ENCODE results near the gene C2orf42. TPM values are rescaled to one million over a fixed set of nuclear protein-coding genes. Genes with fewer than 3 reads are reported as not detected.
"Not testable (repeated sequence)": the region's sequence is repeated elsewhere in the genome, so short reads cannot be mapped to it uniquely, and the experiment has no call there.

Gene C2orf42
- total RNA-seq, 1 experiment from 2014 or later: 17.1 TPM

GRCh38 chr2:70161069-70161534 is 29.7 kb downstream of the C2orf42 start:
- peak; percentile 96 for ATAC-seq
- H3K4me3 ChIP-seq (ENCODE audit: low read length): no peak overlapping the region
- no peak overlapping the region for H3K9ac ChIP-seq (ENCODE audit: low read length)
- H3K79me2 ChIP-seq (ENCODE audit: low read length): no peaks in the 10 kb centered on the region
- H2AFZ ChIP-seq (ENCODE audit: low read length): no peak overlapping the region
- peaks cover 11% of the 10 kb centered on the region; the same call in 1 of the 2 replicates for H3K4me1 ChIP-seq (ENCODE audit: insufficient read depth, low read length)
- H3K4me2 ChIP-seq (ENCODE audit: low read length): no peak overlapping the region
- BruUV-seq (replicated peaks): no TSS peak
- H3K9me2 ChIP-seq (replicated peaks; ENCODE audit: low read length): no peaks in the 10 kb centered on the region
- ChIA-PET POLR2A (ENCODE audit: unreplicated experiment) (interaction anchor here (0.7 kb wide), 1 partner anchor 30 kb away, joined by 4 read pairs; no protein-coding TSS in a partner anchor), CTCF (no interaction called here)
- TF ChIP-seq EZH2 (IDR thresholded peaks at IDR 0.05; ENCODE audit: low read length, unreplicated experiment) (no peak), CTCF (conservative IDR thresholded peaks at IDR 0.05; ENCODE audit: low read depth, low read length) (no peak), EZH2phosphoT487 (IDR thresholded peaks at IDR 0.05; ENCODE audit: borderline replicate concordance, low read length) (no peak)
- no peaks in the 10 kb centered on the region for H3K9me3 ChIP-seq (ENCODE audit: low read length)
- H4K20me1 ChIP-seq (ENCODE audit: low read length): no peaks in the 10 kb centered on the region
- H3K27me3 ChIP-seq (ENCODE audit: low read length): no peaks in the 10 kb centered on the region
- no peaks in the 10 kb centered on the region for H3F3A ChIP-seq (ENCODE audit: low read length, unreplicated experiment)
- H3K36me3 ChIP-seq (ENCODE audit: low read depth, low read length): peaks cover 3% of the 10 kb centered on the region; the same call in 1 of the 2 replicates
- DNase-seq: peak; percentile 86
- intact Hi-C loops (cut with micrococcal nuclease): no loop called here
- peak overlapping the region; percentile 34 for H3K27ac ChIP-seq (ENCODE audit: low read length)

- no TSS peak for BruUV-seq (replicated peaks)
- no peaks in the 10 kb centered on the region for H3K27me3 ChIP-seq (ENCODE audit: low read length)
These were observed 30.3 kb downstream of the C2orf42 start for GRCh38 chr2:70160545-70160944.

GRCh38 chr2:70149130-70149686 is 41.6 kb downstream of the C2orf42 start:
- H3K4me1 ChIP-seq (ENCODE audit: insufficient read depth, low read length); intact Hi-C loops (cut with micrococcal nuclease); H3K27ac ChIP-seq (ENCODE audit: low read length); H3K9me2 ChIP-seq (replicated peaks; ENCODE audit: low read length); POLR2A ChIA-PET (ENCODE audit: unreplicated experiment); H3K27me3 ChIP-seq (ENCODE audit: low read length); H3K79me2 ChIP-seq (ENCODE audit: low read length); H3K36me3 ChIP-seq (ENCODE audit: low read depth, low read length); H4K20me1 ChIP-seq (ENCODE audit: low read length); H3F3A ChIP-seq (ENCODE audit: low read length, unreplicated experiment); H2AFZ ChIP-seq (ENCODE audit: low read length); H3K4me3 ChIP-seq (ENCODE audit: low read length); H3K9me3 ChIP-seq (ENCODE audit: low read length); BruUV-seq (replicated peaks); DNase-seq; H3K9ac ChIP-seq (ENCODE audit: low read length); CTCF ChIA-PET; H3K4me2 ChIP-seq (ENCODE audit: low read length); ATAC-seq: not testable (repeated sequence)

More at GRCh38 chr2:70160545-70160944, 30.3 kb downstream of the C2orf42 start:
- DNase-seq: no peak
- ChIA-PET POLR2A (ENCODE audit: unreplicated experiment) (interaction anchor here (0.7 kb wide), 1 partner anchor 31 kb away, joined by 4 read pairs; no protein-coding TSS in a partner anchor), CTCF (no interaction called here)
- Histone ChIP-seq H3K27ac (ENCODE audit: low read length) (peak overlapping the region; percentile 3; the same call in 1 of the 2 replicates), H3K36me3 (ENCODE audit: low read depth, low read length) (peaks cover 3% of the 10 kb centered on the region; the same call in 1 of the 2 replicates), H3K9me2 (replicated peaks; ENCODE audit: low read length) (no peaks in the 10 kb centered on the region), H2AFZ (ENCODE audit: low read length) (no peak overlapping the region), H3F3A (ENCODE audit: low read length, unreplicated experiment) (no peaks in the 10 kb centered on the region), H4K20me1 (ENCODE audit: low read length) (no peaks in the 10 kb centered on the region), H3K4me1 (ENCODE audit: insufficient read depth, low read length) (peaks cover 11% of the 10 kb centered on the region; the same call in 1 of the 2 replicates), H3K9me3 (ENCODE audit: low read length) (no peaks in the 10 kb centered on the region), H3K4me2 (ENCODE audit: low read length) (no peak overlapping the region), H3K9ac (ENCODE audit: low read length) (no peak overlapping the region), H3K79me2 (ENCODE audit: low read length) (no peaks in the 10 kb centered on the region), H3K4me3 (ENCODE audit: low read length) (no peak overlapping the region)
- TF ChIP-seq CTCF (conservative IDR thresholded peaks at IDR 0.05; ENCODE audit: low read depth, low read length) (no peak), EZH2 (IDR thresholded peaks at IDR 0.05; ENCODE audit: low read length, unreplicated experiment) (no peak), EZH2phosphoT487 (IDR thresholded peaks at IDR 0.05; ENCODE audit: borderline replicate concordance, low read length) (no peak)
- ATAC-seq: no peak
- intact Hi-C loops (cut with micrococcal nuclease): no loop called here

GRCh38 chr2:70148211-70148760 is 42.5 kb downstream of the C2orf42 start:
- intact Hi-C loops (cut with micrococcal nuclease); H4K20me1 ChIP-seq (ENCODE audit: low read length); H3K9me3 ChIP-seq (ENCODE audit: low read length); CTCF ChIA-PET; H3K36me3 ChIP-seq (ENCODE audit: low read depth, low read length); H3K4me2 ChIP-seq (ENCODE audit: low read length); BruUV-seq (replicated peaks); DNase-seq; ATAC-seq; H3K4me3 ChIP-seq (ENCODE audit: low read length); H3K9me2 ChIP-seq (replicated peaks; ENCODE audit: low read length); H3F3A ChIP-seq (ENCODE audit: low read length, unreplicated experiment); H3K27me3 ChIP-seq (ENCODE audit: low read length); POLR2A ChIA-PET (ENCODE audit: unreplicated experiment); H3K4me1 ChIP-seq (ENCODE audit: insufficient read depth, low read length); H3K9ac ChIP-seq (ENCODE audit: low read length); H3K79me2 ChIP-seq (ENCODE audit: low read length); H3K27ac ChIP-seq (ENCODE audit: low read length); H2AFZ ChIP-seq (ENCODE audit: low read length): not testable (repeated sequence)
